A673 (cell line): Measurements from ENCODE around the gene PDE11A.

Experiments used
- CTCF ChIP-seq: fragments of 300-800, 200-600 bp; sonication (generic); conservative IDR thresholded peaks from 2 replicates; pipeline ENCODE4 v1.5.1; 2017; ENCODE audit warnings: low read depth, mild to moderate bottlenecking, antibody characterized with exemption, low read length, moderate library complexity, mixed read lengths
- EZH2 ChIP-seq: fragments of 200-600 bp; sonication (generic); IDR thresholded peaks from 2 replicates; pipeline ENCODE4 v1.6.1; 2017; ENCODE audit warnings: borderline replicate concordance, low read depth, mild to moderate bottlenecking, mixed read lengths, antibody characterized with exemption, low read length; ENCODE audit not compliant: poor library complexity, severe bottlenecking

GRCh38 chr2:177885828-177886466 is 186.6 kb downstream of the PDE11A start:
- no peak for TF ChIP-seq CTCF
- TF ChIP-seq EZH2 = no peak
